ENCODE results near the gene SPAG16.
"Not testable (repeated sequence)": the region's sequence is repeated elsewhere in the genome, so short reads cannot be mapped to it uniquely, and the experiment has no call there.

Gene SPAG16

DNA sequence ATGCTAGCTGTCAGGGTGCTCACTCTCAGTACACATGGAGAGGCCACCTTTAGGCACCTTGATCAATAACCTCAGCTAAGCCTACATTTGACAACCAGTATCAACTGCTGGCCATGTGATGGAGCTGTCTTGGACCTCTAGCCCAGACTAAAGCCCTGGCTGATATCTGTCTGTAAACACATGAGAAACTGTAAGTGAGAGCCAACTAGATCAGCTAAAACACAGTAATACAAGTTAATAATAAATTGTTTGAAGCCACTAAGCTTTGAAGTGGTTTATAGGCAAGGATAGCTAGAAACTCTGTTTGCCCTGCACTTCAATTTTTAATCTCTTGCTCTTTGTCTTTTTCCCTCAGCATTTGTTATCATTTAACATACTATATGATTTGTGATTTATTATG, 407.1 kb downstream of the SPAG16 start:
- Histone ChIP-seq H3K9ac (ENCODE audit: low read length) (no peak overlapping the region), H3K36me3 (ENCODE audit: insufficient read depth, low read length) (no peaks in the 10 kb centered on the region), H3K9me2 (ENCODE audit: low read depth, low read length) (no peaks in the 10 kb centered on the region; the same call in 1 of the 2 replicates), H3K79me2 (ENCODE audit: insufficient read depth, low read length) (no peaks in the 10 kb centered on the region), H3K27ac (ENCODE audit: low read depth, low read length, poor library complexity, severe bottlenecking) (no peak overlapping the region), H3K27me3 (ENCODE audit: insufficient read depth, low read length) (no peaks in the 10 kb centered on the region), H2AFZ (ENCODE audit: low read length) (no peak overlapping the region), H3F3A (ENCODE audit: insufficient read depth, low read length) (no peaks in the 10 kb centered on the region), H4K20me1 (ENCODE audit: insufficient read depth, low read length) (no peaks in the 10 kb centered on the region), H3K4me2 (ENCODE audit: low read length) (no peak overlapping the region), H3K4me3 (ENCODE audit: low read depth, low read length, poor library complexity, severe bottlenecking) (no peak overlapping the region), H3K9me3 (ENCODE audit: low read length) (no peaks in the 10 kb centered on the region), H3K4me1 (ENCODE audit: insufficient read depth, low read length, severe bottlenecking) (no peaks in the 10 kb centered on the region)
- TF ChIP-seq EZH2 (IDR thresholded peaks at IDR 0.05; ENCODE audit: borderline replicate concordance, low read length): no peak
- TF ChIP-seq, protein P1, sequence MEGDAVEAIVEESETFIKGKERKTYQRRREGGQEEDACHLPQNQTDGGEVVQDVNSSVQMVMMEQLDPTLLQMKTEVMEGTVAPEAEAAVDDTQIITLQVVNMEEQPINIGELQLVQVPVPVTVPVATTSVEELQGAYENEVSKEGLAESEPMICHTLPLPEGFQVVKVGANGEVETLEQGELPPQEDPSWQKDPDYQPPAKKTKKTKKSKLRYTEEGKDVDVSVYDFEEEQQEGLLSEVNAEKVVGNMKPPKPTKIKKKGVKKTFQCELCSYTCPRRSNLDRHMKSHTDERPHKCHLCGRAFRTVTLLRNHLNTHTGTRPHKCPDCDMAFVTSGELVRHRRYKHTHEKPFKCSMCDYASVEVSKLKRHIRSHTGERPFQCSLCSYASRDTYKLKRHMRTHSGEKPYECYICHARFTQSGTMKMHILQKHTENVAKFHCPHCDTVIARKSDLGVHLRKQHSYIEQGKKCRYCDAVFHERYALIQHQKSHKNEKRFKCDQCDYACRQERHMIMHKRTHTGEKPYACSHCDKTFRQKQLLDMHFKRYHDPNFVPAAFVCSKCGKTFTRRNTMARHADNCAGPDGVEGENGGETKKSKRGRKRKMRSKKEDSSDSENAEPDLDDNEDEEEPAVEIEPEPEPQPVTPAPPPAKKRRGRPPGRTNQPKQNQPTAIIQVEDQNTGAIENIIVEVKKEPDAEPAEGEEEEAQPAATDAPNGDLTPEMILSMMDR (IDR thresholded peaks at IDR 0.05; ENCODE audit: low read length): no peak

DNA sequence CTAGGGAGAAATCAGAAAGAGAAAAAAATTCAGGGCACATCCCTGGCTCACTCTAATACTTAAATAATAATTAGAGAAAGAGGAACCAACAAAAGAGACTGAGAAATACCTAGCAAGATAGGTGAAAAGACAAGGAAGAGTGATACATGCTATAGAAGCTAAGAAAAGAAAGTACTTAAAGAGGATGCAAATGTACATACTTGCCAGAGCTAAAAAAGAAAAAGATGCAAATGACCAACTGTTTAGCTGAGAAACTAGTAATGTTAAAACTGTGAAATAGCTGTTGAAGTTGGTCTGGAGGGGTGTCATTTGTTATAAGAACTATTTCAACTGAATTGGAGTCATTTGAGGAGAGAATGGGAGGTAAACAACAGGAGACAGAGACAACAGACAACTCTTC, 412.2 kb downstream of the SPAG16 start:
- Histone ChIP-seq H3K4me3 (ENCODE audit: low read depth, low read length, poor library complexity, severe bottlenecking) (no peak overlapping the region), H3K9me3 (ENCODE audit: low read length) (no peaks in the 10 kb centered on the region), H4K20me1 (ENCODE audit: insufficient read depth, low read length) (no peaks in the 10 kb centered on the region), H2AFZ (ENCODE audit: low read length) (no peak overlapping the region), H3K9ac (ENCODE audit: low read length) (no peak overlapping the region), H3K79me2 (ENCODE audit: insufficient read depth, low read length) (no peaks in the 10 kb centered on the region), H3K27ac (ENCODE audit: low read depth, low read length, poor library complexity, severe bottlenecking) (no peak overlapping the region), H3K27me3 (ENCODE audit: insufficient read depth, low read length) (no peaks in the 10 kb centered on the region), H3K36me3 (ENCODE audit: insufficient read depth, low read length) (no peaks in the 10 kb centered on the region), H3F3A (ENCODE audit: insufficient read depth, low read length) (no peaks in the 10 kb centered on the region), H3K4me1 (ENCODE audit: insufficient read depth, low read length, severe bottlenecking) (no peaks in the 10 kb centered on the region), H3K4me2 (ENCODE audit: low read length) (no peak overlapping the region), H3K9me2 (ENCODE audit: low read depth, low read length) (no peaks in the 10 kb centered on the region; the same call in 1 of the 2 replicates)
- TF ChIP-seq, protein P1 (IDR thresholded peaks at IDR 0.05; ENCODE audit: low read length): no peak
- no peak for TF ChIP-seq EZH2 (IDR thresholded peaks at IDR 0.05; ENCODE audit: borderline replicate concordance, low read length)

DNA sequence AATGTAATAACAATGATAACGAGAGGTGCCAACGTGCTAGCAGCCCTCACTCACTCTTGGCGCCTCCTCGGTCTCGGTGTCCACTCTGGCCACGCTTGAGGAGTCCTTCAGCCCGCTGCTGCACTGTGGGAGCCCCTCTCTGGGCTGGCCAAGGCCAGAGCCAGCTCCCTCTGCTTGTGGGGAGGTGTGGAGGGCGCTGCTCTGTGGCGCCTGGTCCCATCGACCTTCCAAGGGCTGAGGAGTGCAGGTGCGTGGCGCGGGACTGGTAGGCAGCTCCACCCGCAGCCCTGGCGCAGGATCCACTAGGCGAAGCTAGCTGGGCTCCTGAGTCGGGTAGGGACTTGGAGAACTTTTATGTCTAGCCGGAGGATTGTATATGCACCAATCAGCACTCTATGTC, 417.1 kb downstream of the SPAG16 start:
- not testable (repeated sequence) for H3K27ac ChIP-seq (ENCODE audit: low read depth, low read length, poor library complexity, severe bottlenecking); H3K9ac ChIP-seq (ENCODE audit: low read length); H3K36me3 ChIP-seq (ENCODE audit: insufficient read depth, low read length); H3K9me3 ChIP-seq (ENCODE audit: low read length); H3K4me1 ChIP-seq (ENCODE audit: insufficient read depth, low read length, severe bottlenecking); H3K4me2 ChIP-seq (ENCODE audit: low read length); H3K4me3 ChIP-seq (ENCODE audit: low read depth, low read length, poor library complexity, severe bottlenecking); H4K20me1 ChIP-seq (ENCODE audit: insufficient read depth, low read length); H3K79me2 ChIP-seq (ENCODE audit: insufficient read depth, low read length); H3K9me2 ChIP-seq (ENCODE audit: low read depth, low read length); H3F3A ChIP-seq (ENCODE audit: insufficient read depth, low read length); H2AFZ ChIP-seq (ENCODE audit: low read length); H3K27me3 ChIP-seq (ENCODE audit: insufficient read depth, low read length)

DNA sequence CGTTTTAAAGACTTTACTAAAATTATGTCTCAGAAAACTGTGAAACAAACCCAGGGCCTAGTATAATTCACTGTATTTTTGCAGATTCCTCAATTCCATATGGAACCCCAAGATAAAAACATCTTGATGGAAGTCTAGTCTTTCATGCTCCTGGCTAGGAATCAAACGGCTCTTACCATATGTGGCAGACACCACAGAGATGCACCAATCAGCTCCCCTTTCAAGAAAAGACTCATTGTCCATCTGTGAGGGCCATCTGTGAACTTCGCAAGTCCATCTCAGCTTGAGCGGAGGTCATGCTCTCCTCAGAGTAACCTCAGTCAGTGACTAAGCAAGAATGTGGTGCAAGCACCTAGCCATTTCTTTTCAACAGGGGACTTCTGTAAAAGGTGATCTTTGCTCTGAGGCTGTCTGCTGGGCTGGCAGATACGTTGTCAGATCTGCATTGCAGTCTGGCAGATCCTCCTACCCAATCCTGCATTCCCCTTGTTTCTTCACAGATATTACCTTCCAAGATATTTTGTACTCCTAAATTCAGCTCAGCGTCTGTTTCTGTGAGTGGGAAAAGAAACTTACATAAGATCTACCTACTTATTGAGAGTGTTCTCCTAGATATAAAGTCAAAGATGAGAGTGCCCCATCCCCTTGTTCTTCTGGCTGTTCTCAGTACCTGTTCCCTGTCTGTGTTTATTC, 419.3 kb downstream of the SPAG16 start:
- Histone ChIP-seq H3K9ac (ENCODE audit: low read length) (no peak overlapping the region), H3K9me2 (ENCODE audit: low read depth, low read length) (no peaks in the 10 kb centered on the region), H3K36me3 (ENCODE audit: insufficient read depth, low read length) (no peaks in the 10 kb centered on the region), H4K20me1 (ENCODE audit: insufficient read depth, low read length) (no peaks in the 10 kb centered on the region), H3K4me3 (ENCODE audit: low read depth, low read length, poor library complexity, severe bottlenecking) (no peak overlapping the region), H3K4me2 (ENCODE audit: low read length) (no peak overlapping the region), H3K4me1 (ENCODE audit: insufficient read depth, low read length, severe bottlenecking) (no peaks in the 10 kb centered on the region), H3K27me3 (ENCODE audit: insufficient read depth, low read length) (no peaks in the 10 kb centered on the region), H3K79me2 (ENCODE audit: insufficient read depth, low read length) (no peaks in the 10 kb centered on the region), H3F3A (ENCODE audit: insufficient read depth, low read length) (no peaks in the 10 kb centered on the region), H3K9me3 (ENCODE audit: low read length) (no peaks in the 10 kb centered on the region), H2AFZ (ENCODE audit: low read length) (no peak overlapping the region), H3K27ac (ENCODE audit: low read depth, low read length, poor library complexity, severe bottlenecking) (no peak overlapping the region)
- TF ChIP-seq, protein P1 (IDR thresholded peaks at IDR 0.05; ENCODE audit: low read length): no peak
- TF ChIP-seq EZH2 (IDR thresholded peaks at IDR 0.05; ENCODE audit: borderline replicate concordance, low read length): no peak

Measured in OCI-LY1 (cell line).